ENCODE measurements around the gene NUPR1. TPM values are rescaled to one million over a fixed set of nuclear protein-coding genes. Genes with fewer than 3 reads are reported as not detected.
"Not testable (repeated sequence)": the region's sequence is repeated elsewhere in the genome, so short reads cannot be mapped to it uniquely, and the experiment has no call there.

The NUPR1 gene
- total and polyA plus RNA-seq, 4 experiments from 2014 or later: not detected

DNA sequence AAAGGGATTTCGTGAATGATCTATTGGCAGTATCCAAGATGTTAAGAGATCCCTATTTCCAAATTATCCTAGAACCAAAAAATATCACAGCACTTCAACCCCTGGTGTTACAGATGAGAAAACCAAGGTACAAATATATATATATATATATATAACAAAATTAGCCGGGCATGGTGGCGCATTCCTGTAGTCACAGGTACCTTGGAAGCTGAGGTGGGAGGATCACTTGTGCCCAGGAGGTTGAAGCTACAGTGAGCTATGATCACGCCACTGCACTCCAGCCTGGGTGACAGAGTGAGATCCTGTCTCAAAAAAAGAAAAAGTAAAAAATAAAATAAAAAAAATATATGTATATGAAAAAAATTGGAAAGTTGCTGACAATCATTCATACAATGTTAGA is 46.3 kb downstream of the NUPR1 start:
- CTCF ChIA-PET (ENCODE audit: partially characterized antibody): interaction anchor here (1.3 to 2.7 kb wide), 3 partner anchors 23 to 60 kb away, joined by 5 to 20 read pairs (median 9); no protein-coding TSS in a partner anchor
- peak overlapping the region; percentile 93 for H3K27ac ChIP-seq (ENCODE audit: low read depth, low read length)
- H3K36me3 ChIP-seq (ENCODE audit: insufficient read depth, low read length): peaks cover 15% of the 10 kb centered on the region
- no peaks in the 10 kb centered on the region for H3K9me3 ChIP-seq (ENCODE audit: control insufficient read depth in 1 of 2, low read length in 2 of 2)
- Mint-ChIP-seq H3K4me1 (peaks cover 36 to 81% (median 64%) of the 10 kb centered on the region in 4 donors), H3K36me3 (peaks cover 25 to 48% of the 10 kb centered on the region in 2 donors), H3K27me3 (no peaks in the 10 kb centered on the region), H3K4me3 (peak overlapping the region; percentile 96 to 99 (median 98)), H3K9me3 (peaks cover 0 to 2% (median 0%) of the 10 kb centered on the region in 8 donors), H3K27ac (peak overlapping the region; percentile 99 to 100 (median 100))
- intact Hi-C loops (cut with micrococcal nuclease): no loop called here
- peaks cover 70% of the 10 kb centered on the region for H3K4me1 ChIP-seq (ENCODE audit: insufficient read depth, low read length)
- POLR2A ChIA-PET (ENCODE audit: partially characterized antibody): interaction anchor here (0.7 to 6.2 kb wide), 8 partner anchors 21 to 304 kb away, joined by 3 to 122 read pairs (median 8); partner anchors contain the start of gene SGF29
- no peaks in the 10 kb centered on the region for H3K27me3 ChIP-seq (ENCODE audit: insufficient read depth, low read length)
- DNase-seq: no peak
- peak overlapping the region; percentile 36 to 82 for H3K4me3 ChIP-seq (ENCODE audit: low read length in 2 of 2)

DNA sequence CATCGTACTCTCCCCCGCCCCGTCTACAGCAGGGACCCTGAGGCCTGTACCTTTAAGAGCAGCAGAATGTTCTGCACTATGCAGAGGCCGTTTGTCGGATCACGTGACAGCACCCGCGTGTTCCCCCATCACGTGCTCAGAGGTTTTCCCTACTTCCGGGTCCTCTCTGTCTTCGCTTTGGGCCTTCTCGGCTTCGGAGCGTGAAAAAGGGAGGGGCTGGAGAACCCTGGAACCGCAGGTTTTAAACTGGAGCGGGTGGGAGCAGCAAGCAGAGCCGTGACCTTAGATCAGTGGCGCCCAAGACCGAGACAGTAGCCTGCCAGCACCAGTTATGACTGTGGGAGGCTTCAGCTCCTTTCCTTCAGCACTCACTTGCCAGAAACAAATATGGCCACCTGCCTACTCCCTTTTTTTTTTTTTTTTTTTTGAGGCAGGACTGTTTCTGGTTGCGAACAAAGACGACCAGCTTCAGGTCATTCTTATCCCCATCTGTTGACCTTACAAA is 46.8 kb downstream of the NUPR1 start, which contains the start of gene CLN3:
CLN3 (minus strand) TSS at position 105 of the 505 bp plus-strand sequence. CDS start 315 bp downstream, outside the sequence.
- POLR2A ChIA-PET (ENCODE audit: partially characterized antibody): interaction anchor here (0.6 to 6.2 kb wide), 14 partner anchors 8 to 303 kb away, joined by 3 to 122 read pairs (median 4); partner anchors contain the start of gene SGF29
- Mint-ChIP-seq H3K27ac (peak within 1 kb of the TSS; percentile 99 to 100 (median 100)), H3K36me3 (peaks cover 23 to 48% of the 10 kb centered on the region in 2 donors)

DNA sequence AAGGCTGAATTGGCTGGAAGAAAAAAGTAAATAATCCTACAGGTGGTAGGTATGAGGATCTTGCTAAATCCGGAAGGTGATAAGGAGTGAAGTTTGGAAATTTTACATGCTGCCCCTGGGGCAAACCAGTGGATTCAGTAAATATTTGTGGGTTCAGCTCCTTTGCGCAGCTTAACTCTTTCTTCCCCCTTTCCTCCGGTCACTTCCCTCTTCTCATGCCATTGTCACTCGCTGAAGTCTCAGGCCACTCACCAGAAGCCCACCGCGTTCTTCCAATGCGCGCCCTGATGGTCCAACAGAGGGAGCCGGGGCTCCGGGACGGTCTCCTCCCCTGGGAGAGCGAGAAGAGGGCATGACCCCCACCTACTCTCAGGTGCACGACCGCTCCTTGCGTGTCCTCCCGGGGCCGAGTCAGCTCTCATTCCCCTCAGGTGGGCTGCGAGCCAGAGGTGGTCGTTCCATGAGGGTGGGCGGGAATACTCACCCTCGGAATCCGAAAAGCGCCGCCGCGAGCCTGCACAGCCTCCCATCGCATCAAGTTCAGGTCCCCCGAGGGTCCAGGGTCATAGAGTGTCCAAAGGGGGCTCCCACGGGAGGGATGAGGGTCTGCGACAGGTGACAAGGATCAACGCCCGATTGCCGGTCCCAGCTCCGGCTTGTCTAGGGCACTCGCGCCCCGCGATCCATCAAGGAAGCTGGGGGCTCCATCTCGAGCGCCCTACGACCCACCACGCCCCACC is 47.4 kb downstream of the NUPR1 start:
- Mint-ChIP-seq H3K9me3 (peaks cover 0 to 2% (median 0%) of the 10 kb centered on the region in 8 donors), H3K27me3 (no peaks in the 10 kb centered on the region), H3K4me1 (peaks cover 37 to 70% (median 55%) of the 10 kb centered on the region in 4 donors), H3K27ac (peak overlapping the region; percentile 99 to 100 (median 100)), H3K4me3 (peak overlapping the region; percentile 96 to 99 (median 98)), H3K36me3 (peaks cover 18 to 46% of the 10 kb centered on the region in 2 donors)
- peaks cover 59% of the 10 kb centered on the region for H3K4me1 ChIP-seq (ENCODE audit: insufficient read depth, low read length)
- no peaks in the 10 kb centered on the region for H3K27me3 ChIP-seq (ENCODE audit: insufficient read depth, low read length)
- H3K27ac ChIP-seq (ENCODE audit: low read depth, low read length): peak overlapping the region; percentile 93
- DNase-seq: peak in 1 of 5 donors; percentile 16
- ChIA-PET CTCF (ENCODE audit: partially characterized antibody) (interaction anchor here (1.3 to 2.7 kb wide), 4 partner anchors 24 to 63 kb away, joined by 3 to 20 read pairs (median 7); partner anchors contain the start of gene SGF29), POLR2A (ENCODE audit: partially characterized antibody) (interaction anchor here (0.6 to 6.2 kb wide), 12 partner anchors 9 to 214 kb away, joined by 3 to 122 read pairs (median 3); partner anchors contain the start of gene SGF29)
- no peaks in the 10 kb centered on the region for H3K9me3 ChIP-seq (ENCODE audit: control insufficient read depth in 1 of 2, low read length in 2 of 2)
- intact Hi-C loops (cut with micrococcal nuclease): no loop called here
- H3K4me3 ChIP-seq (ENCODE audit: low read length in 2 of 2): peak overlapping the region; percentile 36 to 82
- H3K36me3 ChIP-seq (ENCODE audit: insufficient read depth, low read length): peaks cover 20% of the 10 kb centered on the region

More for the DNA sequence above, 46.8 kb downstream of the NUPR1 start, which contains the start of gene CLN3:
- no peaks in the 10 kb centered on the region for H3K9me3 ChIP-seq (ENCODE audit: control insufficient read depth in 1 of 2, low read length in 2 of 2)
- H3K27me3 ChIP-seq (ENCODE audit: insufficient read depth, low read length): no peaks in the 10 kb centered on the region
- H3K4me3 Mint-ChIP-seq: peak within 1 kb of the TSS; percentile 96 to 99 (median 98)
- H3K4me3 ChIP-seq (ENCODE audit: low read length in 2 of 2): peak within 1 kb of the TSS; percentile 36 to 82
- H3K27ac ChIP-seq (ENCODE audit: low read depth, low read length): peak within 1 kb of the TSS; percentile 93
- intact Hi-C loops (cut with micrococcal nuclease): no loop called here
- H3K4me1 Mint-ChIP-seq: peaks cover 39 to 77% (median 61%) of the 10 kb centered on the region in 4 donors
- CTCF ChIA-PET (ENCODE audit: partially characterized antibody): interaction anchor here (1.3 to 2.7 kb wide), 3 partner anchors 24 to 60 kb away, joined by 5 to 20 read pairs (median 9); no protein-coding TSS in a partner anchor
- H3K4me1 ChIP-seq (ENCODE audit: insufficient read depth, low read length): peaks cover 65% of the 10 kb centered on the region
- H3K36me3 ChIP-seq (ENCODE audit: insufficient read depth, low read length): peaks cover 19% of the 10 kb centered on the region
- no peaks in the 10 kb centered on the region for H3K27me3 Mint-ChIP-seq
- H3K9me3 Mint-ChIP-seq: peaks cover 0 to 2% (median 0%) of the 10 kb centered on the region in 8 donors
- peak; percentile 91 to 95 (median 93) for DNase-seq

DNA sequence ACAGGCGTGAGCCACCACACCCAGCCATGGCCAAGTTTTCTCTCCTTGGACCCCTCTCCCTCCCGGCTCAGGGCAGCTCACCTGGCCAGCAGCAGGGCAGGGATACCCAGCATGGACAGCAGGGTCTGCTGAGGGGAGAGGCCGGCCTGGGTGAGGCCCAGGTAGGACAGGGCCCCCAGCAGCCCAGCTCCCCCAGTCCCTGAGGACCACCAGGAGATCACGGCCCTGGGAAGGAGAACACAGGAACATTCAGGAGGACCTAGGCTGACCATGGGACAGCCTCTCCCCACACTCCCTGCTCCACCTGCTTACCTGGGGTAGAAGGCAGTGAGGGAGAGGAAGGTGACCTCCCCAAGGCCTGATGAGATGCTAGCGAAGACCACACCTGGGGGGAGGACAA is 52.5 kb downstream of the NUPR1 start:
- no peak for DNase-seq
- H3K27me3 Mint-ChIP-seq: no peaks in the 10 kb centered on the region
- H3K9me3 ChIP-seq (ENCODE audit: control insufficient read depth in 1 of 2, low read length in 2 of 2): no peaks in the 10 kb centered on the region
- H3K36me3 ChIP-seq (ENCODE audit: insufficient read depth, low read length): peaks cover 41% of the 10 kb centered on the region
- peaks cover 16% of the 10 kb centered on the region for H3K4me1 ChIP-seq (ENCODE audit: insufficient read depth, low read length)
- POLR2A ChIA-PET (ENCODE audit: partially characterized antibody): no interaction called here
- H3K4me3 ChIP-seq (ENCODE audit: low read length in 2 of 2): no peak overlapping the region
- no peak overlapping the region for H3K4me3 Mint-ChIP-seq
- H3K36me3 Mint-ChIP-seq: peaks cover 19 to 46% of the 10 kb centered on the region in 2 donors
- no peak overlapping the region for H3K27ac ChIP-seq (ENCODE audit: low read depth, low read length)
- peaks cover 9 to 24% (median 14%) of the 10 kb centered on the region in 4 donors for H3K4me1 Mint-ChIP-seq
- intact Hi-C loops (cut with micrococcal nuclease): no loop called here
- CTCF ChIA-PET (ENCODE audit: partially characterized antibody): no interaction called here
- no peaks in the 10 kb centered on the region for H3K9me3 Mint-ChIP-seq
- H3K27ac Mint-ChIP-seq: peak overlapping the region in 2 of 7 donors; percentile 9 to 12
- H3K27me3 ChIP-seq (ENCODE audit: insufficient read depth, low read length): no peaks in the 10 kb centered on the region

DNA sequence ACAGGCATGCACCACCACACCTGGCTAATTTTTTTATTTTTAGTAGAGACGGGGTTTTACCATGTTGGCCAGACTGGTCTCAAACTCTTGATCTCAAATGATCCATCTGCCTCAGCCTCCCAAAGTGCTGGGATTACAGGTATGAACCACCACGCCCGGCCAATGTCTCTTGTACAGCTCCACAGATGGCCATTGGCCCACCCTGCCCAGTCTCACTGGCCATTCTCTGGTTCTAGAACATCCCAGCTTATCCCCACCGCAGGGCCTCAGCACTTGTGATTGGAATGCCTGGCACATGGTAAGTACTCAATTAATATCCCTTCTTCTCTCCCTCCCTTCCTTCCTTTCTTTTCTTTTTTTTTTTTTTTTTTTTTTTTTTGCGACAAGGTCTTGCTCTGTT is 55.4 kb downstream of the NUPR1 start:
- CTCF ChIA-PET (ENCODE audit: partially characterized antibody); H3K4me3 Mint-ChIP-seq; H3K4me1 Mint-ChIP-seq; H3K4me3 ChIP-seq (ENCODE audit: low read length in 2 of 2); H3K27ac ChIP-seq (ENCODE audit: low read depth, low read length); H3K9me3 ChIP-seq (ENCODE audit: control insufficient read depth in 1 of 2, low read length in 2 of 2); H3K27me3 ChIP-seq (ENCODE audit: insufficient read depth, low read length); intact Hi-C loops (cut with micrococcal nuclease); DNase-seq; H3K27me3 Mint-ChIP-seq; H3K4me1 ChIP-seq (ENCODE audit: insufficient read depth, low read length); H3K9me3 Mint-ChIP-seq: not testable (repeated sequence)
- H3K36me3 ChIP-seq (ENCODE audit: insufficient read depth, low read length): peaks cover 45% of the 10 kb centered on the region
- Mint-ChIP-seq H3K27ac (peak overlapping the region in 2 of 7 donors; percentile 60 to 83), H3K36me3 (peaks cover 15 to 52% of the 10 kb centered on the region in 2 donors)
- POLR2A ChIA-PET (ENCODE audit: partially characterized antibody): interaction anchor here (2.9 kb wide), 1 partner anchor 11 kb away, joined by 15 read pairs; the partner anchor contains the start of gene APOBR

Other genes starting within 250 kb of the NUPR1 start
- gene SBK1, start 246.4 kb downstream of the NUPR1 start, total RNA-seq: 10 to 100 TPM; 14.2 to 14.6 TPM
- 10 to 100 TPM in 1 of 2 donors, 1 to 10 TPM in 1; 1.2 to 13.1 TPM for gene SBK1, start 246.4 kb downstream of the NUPR1 start, polyA plus RNA-seq
- gene NPIPB6, start 175.5 kb downstream of the NUPR1 start, total RNA-seq: 1 to 10 TPM; 4.5 to 4.7 TPM
- gene NPIPB6, start 175.5 kb downstream of the NUPR1 start, polyA plus RNA-seq: under 1 TPM in 1 of 2 donors, not detected in 1; 0.30 TPM
- gene EIF3CL, start 135.1 kb downstream of the NUPR1 start, total RNA-seq: 10 to 100 TPM; 31.4 to 39.2 TPM
- 10 to 100 TPM in 1 of 2 donors, 1 to 10 TPM in 1; 9.3 to 33.1 TPM for gene EIF3CL, start 135.1 kb downstream of the NUPR1 start, polyA plus RNA-seq
- 1 to 10 TPM in 1 of 2 experiments, under 1 TPM in 1; 0.72 to 1.1 TPM for gene NPIPB7, start 66.6 kb downstream of the NUPR1 start, total RNA-seq
- not detected for gene NPIPB7, start 66.6 kb downstream of the NUPR1 start, polyA plus RNA-seq
- 10 to 100 TPM; 62.1 to 63.6 TPM for gene CLN3, start 46.9 kb downstream of the NUPR1 start, total RNA-seq
- gene CLN3, start 46.9 kb downstream of the NUPR1 start, polyA plus RNA-seq: 10 to 100 TPM; 16.8 to 33.7 TPM
- gene APOBR, start 44.3 kb downstream of the NUPR1 start, total RNA-seq: 1 to 10 TPM; 9.1 to 9.9 TPM
- 1 to 10 TPM in 1 of 2 donors, under 1 TPM in 1; 0.12 to 3.5 TPM for gene APOBR, start 44.3 kb downstream of the NUPR1 start, polyA plus RNA-seq
- not detected for gene IL27, start 32.1 kb downstream of the NUPR1 start, total RNA-seq
- gene IL27, start 32.1 kb downstream of the NUPR1 start, polyA plus RNA-seq: not detected
- 10 to 100 TPM; 67.5 to 70.0 TPM for gene SGF29, start 14.9 kb upstream of the NUPR1 start, total RNA-seq
- gene SGF29, start 14.9 kb upstream of the NUPR1 start, polyA plus RNA-seq: 10 to 100 TPM; 53.8 to 86.9 TPM
- gene SULT1A2, start 58.1 kb upstream of the NUPR1 start, total RNA-seq: under 1 TPM; 0.25 to 0.49 TPM
- under 1 TPM; 0.18 TPM for gene SULT1A2, start 58.1 kb upstream of the NUPR1 start, polyA plus RNA-seq
- gene SULT1A1, start 71.1 kb upstream of the NUPR1 start, total RNA-seq: 10 to 100 TPM; 12.4 to 13.2 TPM
- 1 to 10 TPM; 4.7 to 6.3 TPM for gene SULT1A1, start 71.1 kb upstream of the NUPR1 start, polyA plus RNA-seq
- gene NPIPB8, start 99.1 kb upstream of the NUPR1 start, total RNA-seq: not detected
- not detected for gene NPIPB8, start 99.1 kb upstream of the NUPR1 start, polyA plus RNA-seq
- 100 to 1,000 TPM; 323 to 355 TPM for gene EIF3C, start 172.5 kb upstream of the NUPR1 start, total RNA-seq
- 100 to 1,000 TPM; 180 to 257 TPM for gene EIF3C, start 172.5 kb upstream of the NUPR1 start, polyA plus RNA-seq
- 1 to 10 TPM; 2.9 to 3.0 TPM for gene NPIPB9, start 212.8 kb upstream of the NUPR1 start, total RNA-seq
- gene NPIPB9, start 212.8 kb upstream of the NUPR1 start, polyA plus RNA-seq: not detected